Nephron progenitor cell (in vitro differentiated cells): ENCODE measurements around the gene LDLRAD3.
A peak's percentile ranks its signal among the peaks of the same experiment; 100 is the strongest.

Source experiments
- DNase-seq: peaks from one replicate; pipeline ENCODE4 v3.0.0; 2021
- H3K27ac Mint-ChIP-seq: 2 replicates; pipeline ENCODE4 v1.8.0; 2021; ENCODE audit warnings: mild to moderate bottlenecking, moderate library complexity, mixed read lengths
- H3K27me3 Mint-ChIP-seq: 2 replicates; pipeline ENCODE4 v1.8.0; 2021; ENCODE audit warnings: mild to moderate bottlenecking, low read depth, mixed read lengths; ENCODE audit not compliant: poor library complexity
- H3K36me3 Mint-ChIP-seq: 2 replicates; pipeline ENCODE4 v1.8.0; 2021; ENCODE audit warnings: low read depth, mixed read lengths
- H3K4me1 Mint-ChIP-seq: 2 replicates; pipeline ENCODE4 v1.8.0; 2021; ENCODE audit warnings: mixed read lengths
- H3K4me3 Mint-ChIP-seq: 2 replicates; pipeline ENCODE4 v1.8.0; 2021; ENCODE audit warnings: mild to moderate bottlenecking, moderate library complexity, mixed read lengths
- H3K9me3 Mint-ChIP-seq: 2 replicates; pipeline ENCODE4 v1.8.0; 2021; ENCODE audit warnings: mild to moderate bottlenecking, moderate library complexity, mixed read lengths
- CTCF ChIP-seq: fragments of 200-600 bp; sonication (generic); IDR thresholded peaks from 2 replicates; pipeline ENCODE4 v1.5.0; 2021; ENCODE audit warnings: antibody characterized with exemption

Gene LDLRAD3

GRCh38 chr11:36155124-36155561 lies 211.3 kb downstream of the LDLRAD3 start:
- peaks cover 43% of the 10 kb centered on the region for H3K4me1 Mint-ChIP-seq

DNA sequence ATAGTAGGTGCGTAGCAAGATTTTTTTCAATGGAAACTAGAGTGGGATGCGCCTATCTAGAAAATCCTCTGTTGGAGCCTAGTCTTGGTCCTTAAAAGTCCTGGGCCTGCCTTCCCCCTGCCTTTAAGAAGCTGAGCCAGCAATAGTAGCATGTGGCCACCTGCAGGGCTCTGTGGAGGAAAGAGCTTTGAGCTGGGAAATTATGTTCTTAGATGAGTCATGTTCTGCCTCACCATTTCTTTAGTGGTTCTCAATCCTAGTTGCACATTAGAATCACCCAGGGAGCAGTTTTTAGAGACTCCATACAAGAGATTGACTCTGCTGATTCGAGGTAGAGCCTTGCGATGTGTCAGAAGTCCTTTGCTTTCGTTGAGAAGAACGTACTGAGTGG lies 211.9 kb downstream of the LDLRAD3 start:
- H3K4me3 Mint-ChIP-seq = no peak overlapping the region
- no peaks in the 10 kb centered on the region for H3K9me3 Mint-ChIP-seq
- H3K27me3 Mint-ChIP-seq = peaks cover 2% of the 10 kb centered on the region
- no peak for TF ChIP-seq CTCF
- H3K27ac Mint-ChIP-seq = peak overlapping the region; percentile 94
- H3K4me1 Mint-ChIP-seq = peaks cover 44% of the 10 kb centered on the region
- DNase-seq = no peak
- H3K36me3 Mint-ChIP-seq = no peaks in the 10 kb centered on the region

More at GRCh38 chr11:36155124-36155561, 211.3 kb downstream of the LDLRAD3 start:
- Mint-ChIP-seq H3K9me3 (no peaks in the 10 kb centered on the region), H3K36me3 (no peaks in the 10 kb centered on the region), H3K27ac (peak overlapping the region; percentile 94), H3K4me3 (no peak overlapping the region), H3K27me3 (peaks cover 2% of the 10 kb centered on the region)
- no peak for DNase-seq
- TF ChIP-seq CTCF = no peak

GRCh38 chr11:36156161-36156816 lies 212.4 kb downstream of the LDLRAD3 start:
- H3K27ac Mint-ChIP-seq = no peak overlapping the region
- H3K36me3 Mint-ChIP-seq = no peaks in the 10 kb centered on the region
- H3K27me3 Mint-ChIP-seq = peaks cover 2% of the 10 kb centered on the region
- H3K4me1 Mint-ChIP-seq = peaks cover 44% of the 10 kb centered on the region
- H3K4me3 Mint-ChIP-seq = no peak overlapping the region
- no peak for TF ChIP-seq CTCF
- no peaks in the 10 kb centered on the region for H3K9me3 Mint-ChIP-seq
- DNase-seq = no peak

GRCh38 chr11:36156817-36157519 lies 213.1 kb downstream of the LDLRAD3 start:
- peaks cover 50% of the 10 kb centered on the region for H3K4me1 Mint-ChIP-seq
- DNase-seq = no peak
- no peaks in the 10 kb centered on the region for H3K36me3 Mint-ChIP-seq
- H3K9me3 Mint-ChIP-seq = no peaks in the 10 kb centered on the region
- no peak for TF ChIP-seq CTCF
- no peak overlapping the region for H3K4me3 Mint-ChIP-seq
- H3K27ac Mint-ChIP-seq = no peak overlapping the region
- peaks cover 2% of the 10 kb centered on the region for H3K27me3 Mint-ChIP-seq

DNA sequence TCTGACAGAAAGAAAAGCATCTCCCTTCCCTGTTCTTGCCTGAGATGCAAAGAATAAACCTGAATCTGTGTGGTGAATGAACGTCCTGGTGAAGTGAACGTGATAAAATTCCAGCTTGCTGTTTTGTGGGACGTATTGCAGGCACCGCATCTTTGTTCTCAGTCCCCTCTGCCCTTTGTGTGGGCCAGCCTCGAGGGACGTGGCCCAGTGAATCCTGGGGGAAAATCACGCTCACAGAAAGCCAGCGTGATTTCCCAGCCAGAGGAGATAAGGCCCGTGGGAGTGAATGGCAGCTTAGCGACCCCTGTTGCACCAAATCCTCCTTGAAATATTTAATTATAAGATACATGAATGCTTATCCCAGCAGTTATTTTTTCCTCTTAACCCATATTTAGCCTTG lies 216.2 kb downstream of the LDLRAD3 start:
- Mint-ChIP-seq H3K27ac (no peak overlapping the region), H3K4me3 (no peak overlapping the region), H3K27me3 (no peaks in the 10 kb centered on the region), H3K4me1 (peaks cover 55% of the 10 kb centered on the region), H3K9me3 (no peaks in the 10 kb centered on the region), H3K36me3 (no peaks in the 10 kb centered on the region)
- no peak for TF ChIP-seq CTCF
- DNase-seq = no peak
